Right lobe of liver (tissue), 6 donors: ENCODE results near the gene ACSF2. TPM values are rescaled to one million over a fixed set of nuclear protein-coding genes. Genes with fewer than 3 reads are reported as not detected.

Experiments used
- ATAC-seq, 4 donors: fragments of 200-7000 bp; cut with Tn5 transposase; one replicate each; pipeline ENCODE4 v1.9.1; 2020; ENCODE audit warnings: mild to moderate bottlenecking in 4 of 4, moderate library complexity in 4 of 4
- DNase-seq, 3 donors: peaks; one replicate each; pipeline ENCODE4 v3.0.0-alpha.2; 2020
- H3K27ac ChIP-seq, 3 donors: fragments of 200-600 bp; one replicate each; pipeline ENCODE4 v1.8.0; 2022
- H3K27me3 ChIP-seq, 2 donors: fragments of 200-600 bp; one replicate each; pipeline ENCODE4 v1.8.0; 2022
- H3K36me3 ChIP-seq, 4 donors: fragments of 200-600 bp; sonication (generic) in 1 of 4; one replicate each; pipeline versions ENCODE4 v1.5.1 to v1.8.0; 2017 to 2022; ENCODE audit warnings: control low read depth in 1 of 4
- H3K4me1 ChIP-seq, 4 donors: fragments of 200-600 bp; sonication (generic) in 1 of 4; one replicate each; pipeline versions ENCODE4 v1.5.1 to v1.8.0; 2017 to 2022; ENCODE audit warnings: control low read depth in 1 of 4
- H3K4me3 ChIP-seq, 3 donors: fragments of 200-600 bp; one replicate each; pipeline ENCODE4 v1.8.0; 2022
- H3K9me3 ChIP-seq, 4 donors: fragments of 200-600 bp; sonication (generic) in 1 of 4; one replicate each; pipeline versions ENCODE4 v1.5.1 to v1.8.0; 2017 to 2022; ENCODE audit warnings: control low read depth in 1 of 4
- POLR2A ChIP-seq: fragments of 450-650 bp; IDR thresholded peaks from one replicate; pipeline ENCODE4 v1.6.1; 2017; ENCODE audit warnings: antibody characterized with exemption, mild to moderate bottlenecking
- WGBS: methylation state at CpG from one replicate; pipeline ENCODE4 v1.1.6; 2018; ENCODE audit warnings: low coverage, low lambda C conversion rate; ENCODE audit not compliant: insufficient coverage; ENCODE audit errors: missing lambda C conversion rate; 5-methylcytosine and 5-hydroxymethylcytosine counted together
- intact Hi-C, 2 donors: fragments of 100-400 bp; cut with DNase I; formaldehyde crosslinking; loops; one replicate each; pipeline versions ENCODE4 v1.11.2 to v1.14.1; 2022
- total RNA-seq, 6 experiments: library from RNA; depleted of rRNA in 2 of 6; stranded (reverse); fragments of >200 nt in 2 of 6; fragmentation: NEBNext Ultra II Directional in 3 of 6; extraction: Animal tissue kit (Norgen Biotek cat#: 25700) in 3 of 6; gene quantifications; one replicate each; pipeline versions ENCODE4 v1.1.0 to v1.2.4, GENCODE V29; 2016 to 2023
- TF ChIP-seq, protein P1 (sequence below), 4 donors: fragments of 200-600 bp in 3 of 4; fragments of 450-650 bp in 1 of 4; IDR thresholded peaks; one replicate each; pipeline versions ENCODE4 v1.5.1 to v1.8.0; 2016 to 2022; ENCODE audit warnings: antibody characterized with exemption in 4 of 4, mild to moderate bottlenecking in 2 of 4
- donor health status: DM: no; HTN: yes; CAD: no.
- donor health status: DM: no; HTN: no; CAD: no.
- donor health status: DM: no; HTN: no; CAD: no.
- donor health status: DM: no; HTN: yes; CAD: no.
- donor health status: DM: no; HTN: yes; CAD: no.

The ACSF2 gene
- total RNA-seq, 6 experiments from 2014 or later: 25.1 to 60.9 (median 36.9) TPM

DNA sequence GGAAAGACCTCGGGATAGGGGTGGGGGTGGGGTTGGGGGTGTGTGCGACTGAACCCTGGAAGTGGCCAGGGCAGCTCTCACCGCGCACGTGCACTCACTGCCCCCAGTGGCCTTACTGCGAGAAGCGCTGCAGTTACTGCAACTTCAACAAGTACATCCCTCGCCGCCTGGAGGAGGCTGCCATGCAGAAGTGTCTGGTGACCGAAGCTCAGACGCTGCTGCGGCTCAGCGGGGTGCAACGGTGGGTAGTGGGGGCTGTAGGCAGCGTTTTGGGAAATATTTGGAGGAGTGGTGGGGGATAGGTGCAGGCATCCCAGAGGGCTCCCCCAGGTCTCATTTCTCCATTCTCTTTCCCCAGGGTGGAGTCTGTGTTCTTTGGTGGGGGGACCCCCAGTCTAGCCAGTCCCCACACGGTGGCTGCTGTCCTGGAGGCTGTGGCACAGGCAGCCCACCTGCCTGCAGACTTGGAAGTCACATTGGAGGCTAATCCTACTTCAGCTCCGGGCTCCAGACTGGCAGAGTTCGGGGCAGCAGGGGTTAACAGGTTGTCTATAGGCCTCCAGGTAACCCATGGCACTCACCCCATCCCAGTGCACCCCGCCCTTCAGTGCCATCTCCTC is 53.6 kb downstream of the ACSF2 start:
- Histone ChIP-seq H3K27ac (peak overlapping the region; percentile 83 to 89 (median 87)), H3K27me3 (no peaks in the 10 kb centered on the region), H3K9me3 (no peaks in the 10 kb centered on the region), H3K4me3 (peak overlapping the region; percentile 65 to 69 (median 66)), H3K36me3 (peaks cover 0 to 13% (median 2%) of the 10 kb centered on the region in 4 donors), H3K4me1 (peaks cover 0 to 48% (median 16%) of the 10 kb centered on the region in 4 donors)
- TF ChIP-seq, protein P1, sequence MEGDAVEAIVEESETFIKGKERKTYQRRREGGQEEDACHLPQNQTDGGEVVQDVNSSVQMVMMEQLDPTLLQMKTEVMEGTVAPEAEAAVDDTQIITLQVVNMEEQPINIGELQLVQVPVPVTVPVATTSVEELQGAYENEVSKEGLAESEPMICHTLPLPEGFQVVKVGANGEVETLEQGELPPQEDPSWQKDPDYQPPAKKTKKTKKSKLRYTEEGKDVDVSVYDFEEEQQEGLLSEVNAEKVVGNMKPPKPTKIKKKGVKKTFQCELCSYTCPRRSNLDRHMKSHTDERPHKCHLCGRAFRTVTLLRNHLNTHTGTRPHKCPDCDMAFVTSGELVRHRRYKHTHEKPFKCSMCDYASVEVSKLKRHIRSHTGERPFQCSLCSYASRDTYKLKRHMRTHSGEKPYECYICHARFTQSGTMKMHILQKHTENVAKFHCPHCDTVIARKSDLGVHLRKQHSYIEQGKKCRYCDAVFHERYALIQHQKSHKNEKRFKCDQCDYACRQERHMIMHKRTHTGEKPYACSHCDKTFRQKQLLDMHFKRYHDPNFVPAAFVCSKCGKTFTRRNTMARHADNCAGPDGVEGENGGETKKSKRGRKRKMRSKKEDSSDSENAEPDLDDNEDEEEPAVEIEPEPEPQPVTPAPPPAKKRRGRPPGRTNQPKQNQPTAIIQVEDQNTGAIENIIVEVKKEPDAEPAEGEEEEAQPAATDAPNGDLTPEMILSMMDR (IDR thresholded peaks at IDR 0.05): peak; percentile 36 to 46 (median 46)
- no peak for TF ChIP-seq POLR2A
- intact Hi-C loops: loop anchor here in 1 of 2 donors (5.0 to 10.0 kb wide), 2 partner anchors 52 to 125 kb away; partner anchors contain the start of gene ACSF2
- DNase-seq (peak; percentile 80 to 87 (median 83)), ATAC-seq (peak; percentile 45 to 64 (median 52))
- 8% methylated on average over 6 of the region's 19 CpGs for WGBS

DNA sequence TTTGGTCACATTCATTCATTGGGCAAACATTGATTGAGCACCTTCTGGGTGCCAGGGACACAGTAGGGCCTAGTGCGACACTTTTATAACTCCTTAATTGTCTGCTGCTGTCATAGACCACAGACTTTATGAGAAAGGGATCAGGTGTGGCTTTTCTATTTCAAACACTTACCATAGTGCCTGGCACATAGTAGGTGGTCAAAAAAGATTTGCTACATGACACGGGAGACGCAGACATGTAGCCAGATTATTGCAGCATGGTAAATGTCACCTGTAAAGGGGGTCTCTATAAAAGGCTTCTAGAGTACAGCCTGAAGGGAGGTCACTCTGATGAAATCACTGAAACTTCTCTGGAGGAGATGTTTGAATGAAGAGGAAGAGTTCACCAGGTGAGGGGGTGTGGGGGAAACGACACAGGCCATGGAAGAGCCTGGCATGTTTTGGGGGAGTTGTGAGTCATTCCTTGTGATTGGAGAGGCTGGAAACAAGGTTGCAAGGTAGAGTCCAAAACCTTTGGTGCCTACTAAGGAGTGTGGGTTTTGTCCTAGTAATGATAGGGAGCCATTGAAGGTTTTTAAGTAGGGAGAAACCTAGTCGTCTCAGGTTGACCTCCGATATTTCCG is 54.2 kb downstream of the ACSF2 start:
- Histone ChIP-seq H3K4me3 (no peak overlapping the region), H3K4me1 (peaks cover 0 to 41% (median 13%) of the 10 kb centered on the region in 4 donors), H3K27ac (peak overlapping the region in 1 of 3 donors; percentile 6), H3K36me3 (peaks cover 0 to 19% (median 5%) of the 10 kb centered on the region in 4 donors), H3K27me3 (no peaks in the 10 kb centered on the region), H3K9me3 (no peaks in the 10 kb centered on the region)
- DNase-seq (no peak), ATAC-seq (no peak)
- intact Hi-C loops: loop anchor here in 1 of 2 donors (10.0 kb wide), 1 partner anchor 125 kb away; no protein-coding TSS in a partner anchor
- WGBS: 62% methylated on average over 7 of the region's 7 CpGs
- TF ChIP-seq, protein P1 (IDR thresholded peaks at IDR 0.05): no peak
- no peak for TF ChIP-seq POLR2A

DNA sequence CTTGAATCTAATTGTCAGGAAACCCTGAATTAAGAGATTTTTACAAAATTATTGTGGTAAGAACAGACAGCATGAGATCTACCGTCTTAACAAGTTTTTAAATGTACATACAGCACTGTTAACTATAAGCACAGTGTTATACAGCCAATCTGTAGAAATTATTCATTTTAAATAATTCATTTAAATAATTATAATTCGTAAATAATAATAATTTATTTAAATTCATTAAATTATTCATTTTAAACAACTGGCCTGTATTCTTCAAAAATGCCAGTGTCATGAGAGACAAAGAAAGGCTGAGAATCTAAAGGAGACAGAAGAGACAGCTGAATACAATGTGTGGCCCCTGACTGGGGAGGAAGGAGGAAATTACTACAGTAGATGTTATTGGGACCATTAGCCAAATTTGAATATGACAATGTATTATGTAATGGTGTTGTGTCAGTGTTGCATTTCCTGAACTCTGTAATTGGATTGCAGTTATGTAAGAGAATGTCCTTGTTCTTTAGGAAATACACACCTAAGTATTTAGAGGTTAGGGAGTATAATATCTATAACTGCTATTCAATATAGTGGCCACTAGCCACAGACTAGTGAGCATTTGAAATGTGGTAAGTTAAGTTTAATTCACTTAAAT is 55.0 kb downstream of the ACSF2 start:
- Histone ChIP-seq H3K27ac (peak overlapping the region in 1 of 3 donors; percentile 6), H3K27me3 (no peaks in the 10 kb centered on the region), H3K4me3 (no peak overlapping the region), H3K9me3 (no peaks in the 10 kb centered on the region), H3K4me1 (peaks cover 0 to 37% (median 12%) of the 10 kb centered on the region in 4 donors), H3K36me3 (peaks cover 0 to 21% (median 8%) of the 10 kb centered on the region in 4 donors)
- DNase-seq (no peak), ATAC-seq (no peak)
- intact Hi-C loops: loop anchor here in 1 of 2 donors (10.0 kb wide), 1 partner anchor 126 kb away; no protein-coding TSS in a partner anchor
- WGBS: 68% methylated on average over 2 of the region's 2 CpGs
- TF ChIP-seq POLR2A: no peak
- TF ChIP-seq, protein P1 (IDR thresholded peaks at IDR 0.05): no peak

DNA sequence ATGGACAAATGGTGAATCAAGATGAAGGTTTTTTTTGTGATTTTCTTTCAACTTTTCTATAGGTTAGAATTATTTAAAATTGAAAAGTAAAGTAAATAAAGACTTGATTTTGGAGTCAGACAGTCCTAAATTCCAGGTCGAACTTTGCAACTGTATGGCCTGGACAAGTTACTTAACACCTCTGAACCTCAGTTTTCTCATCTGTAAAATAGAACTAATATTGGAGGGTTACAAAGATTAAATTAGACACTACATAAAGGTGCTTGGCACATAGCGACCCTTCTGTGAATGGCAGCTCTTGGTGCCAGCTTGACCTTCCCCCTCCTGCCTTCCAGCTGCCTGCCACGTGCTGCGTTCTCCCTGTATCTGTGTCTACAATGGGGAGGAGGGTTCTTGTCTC is 55.6 kb downstream of the ACSF2 start:
- H3K9me3 ChIP-seq: no peaks in the 10 kb centered on the region
- ATAC-seq: no peak
- peaks cover 0 to 21% (median 8%) of the 10 kb centered on the region in 4 donors for H3K36me3 ChIP-seq
- H3K4me1 ChIP-seq: peaks cover 0 to 36% (median 11%) of the 10 kb centered on the region in 4 donors
- no peaks in the 10 kb centered on the region for H3K27me3 ChIP-seq
- H3K27ac ChIP-seq: peak overlapping the region in 1 of 3 donors; percentile 6
- H3K4me3 ChIP-seq: no peak overlapping the region
- TF ChIP-seq, protein P1 (IDR thresholded peaks at IDR 0.05): no peak
- TF ChIP-seq POLR2A: no peak
- no peak for DNase-seq
- intact Hi-C loops: loop anchor here in 1 of 2 donors (10.0 kb wide), 1 partner anchor 127 kb away; no protein-coding TSS in a partner anchor
- 33% methylated on average over 4 of the region's 4 CpGs for WGBS
